ENCODE measurements around the gene ANK3.

ANK3 gene

DNA sequence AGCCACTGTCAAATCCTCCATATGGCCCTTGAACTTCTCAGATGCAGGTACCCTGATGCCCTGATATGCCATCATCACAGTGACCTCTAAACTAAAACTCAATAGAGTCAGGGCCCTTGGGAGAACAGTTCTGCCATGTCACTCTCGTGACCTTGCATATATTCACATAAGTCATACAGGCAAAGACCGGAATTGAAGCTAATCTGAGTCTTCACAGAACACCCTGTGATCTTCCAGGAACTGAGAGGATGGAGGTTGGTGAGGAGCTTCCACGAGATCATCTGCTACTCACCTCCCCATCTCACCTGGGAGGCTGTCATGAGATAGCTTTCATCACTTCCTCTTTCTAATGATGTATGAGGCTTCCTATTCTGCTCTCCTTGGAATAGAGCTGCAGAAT is 254.7 kb downstream of the ANK3 start:
- DNase-seq, result peak; percentile 15

DNA sequence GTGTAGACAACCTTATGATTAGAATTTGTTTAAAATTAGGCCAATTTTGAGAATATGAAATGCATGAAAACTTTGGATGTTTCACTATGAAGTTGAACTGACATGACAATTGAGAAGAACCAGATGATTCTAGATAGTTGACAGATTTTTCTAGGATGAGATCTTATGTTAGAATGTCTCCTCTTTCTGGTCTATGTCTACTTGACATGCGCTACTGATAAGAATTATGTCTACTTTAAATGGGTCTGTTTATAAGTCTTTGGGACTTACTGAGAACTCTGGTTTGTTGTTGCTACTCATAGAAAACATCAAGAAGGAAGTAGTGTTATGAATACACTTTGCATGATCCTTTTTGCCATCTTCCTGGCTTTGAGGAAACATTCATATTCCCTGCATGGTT is 255.1 kb downstream of the ANK3 start:
- no peak for DNase-seq

DNA sequence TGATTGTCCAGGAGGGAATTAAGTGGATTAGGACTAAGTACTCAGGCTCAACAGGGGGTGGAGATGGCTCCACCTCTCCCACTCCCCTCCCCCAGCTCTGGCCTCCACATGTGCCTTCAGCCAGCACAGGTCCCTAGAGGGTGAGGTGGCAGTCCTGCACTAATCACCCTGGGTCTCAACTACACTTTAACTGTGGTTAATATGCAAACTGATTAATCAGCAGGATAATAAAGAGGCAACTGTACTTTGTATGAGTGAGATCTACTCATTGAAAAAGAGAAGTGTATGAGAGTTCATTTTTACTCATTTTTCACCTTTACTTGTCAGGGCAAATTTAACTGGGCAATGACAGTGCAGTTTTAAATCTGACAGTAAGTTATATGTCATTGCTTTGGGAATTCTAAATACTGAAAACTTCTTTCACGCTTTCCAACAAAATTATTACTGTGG is 259.5 kb downstream of the ANK3 start:
- DNase-seq, result peak; percentile 6

DNA sequence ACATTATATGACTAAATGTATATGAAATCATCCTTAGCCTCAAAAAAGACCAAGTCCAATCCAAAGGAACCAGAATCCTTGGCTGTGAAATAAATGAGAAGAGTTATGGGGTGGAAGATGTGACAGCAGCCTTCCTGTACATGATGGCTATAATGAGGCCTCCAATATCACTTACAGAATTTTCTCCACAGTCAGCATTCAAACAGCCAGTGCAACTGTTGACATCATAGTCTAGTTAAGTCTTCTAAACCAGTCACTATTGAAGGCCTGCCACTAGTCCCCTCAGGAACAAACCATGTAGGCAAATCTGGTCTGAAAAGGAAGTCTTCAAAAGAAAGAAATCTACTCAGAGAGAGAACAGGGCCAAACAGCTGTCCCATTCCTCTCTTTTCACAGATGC is 263.8 kb downstream of the ANK3 start:
- no peak for DNase-seq

DNA sequence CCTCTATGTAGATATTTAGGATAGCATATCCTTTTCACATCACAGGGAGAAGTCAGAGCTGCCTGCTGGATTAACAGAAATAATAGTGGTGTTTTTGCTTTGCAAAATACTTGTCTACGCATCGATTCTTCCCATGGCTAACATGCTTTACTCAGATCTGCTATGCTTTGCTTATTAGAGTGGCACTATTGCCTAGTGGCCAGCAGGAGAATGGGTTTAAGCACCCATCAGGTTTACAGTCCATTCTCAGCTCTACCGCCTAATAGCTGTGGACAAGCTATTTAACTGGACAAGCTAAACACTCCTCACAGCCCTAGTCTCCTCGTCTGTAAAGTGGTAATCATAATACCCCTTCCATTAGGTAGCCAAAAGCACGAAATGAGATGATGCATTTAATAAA is 265.1 kb downstream of the ANK3 start:
- DNase-seq, result no peak

DNA sequence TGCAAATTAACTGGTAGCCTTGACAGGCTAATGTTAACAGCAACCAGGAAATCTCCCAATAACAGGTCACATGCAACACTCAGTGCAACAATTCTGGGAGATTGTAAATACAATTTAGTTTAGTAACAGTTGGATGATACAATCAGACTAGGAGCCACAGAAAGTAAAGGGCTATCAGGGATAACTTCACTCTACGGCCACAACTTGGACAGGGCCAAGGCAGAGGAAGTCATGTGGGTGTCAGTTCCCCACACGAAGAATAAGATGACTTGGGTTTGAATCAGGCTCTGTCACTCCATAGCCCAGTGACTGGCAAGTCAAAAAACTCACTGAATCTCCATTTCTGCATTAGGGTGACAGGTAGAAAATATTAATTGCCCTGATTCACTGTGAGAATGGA is 266.0 kb downstream of the ANK3 start:
- no peak for DNase-seq

DNA sequence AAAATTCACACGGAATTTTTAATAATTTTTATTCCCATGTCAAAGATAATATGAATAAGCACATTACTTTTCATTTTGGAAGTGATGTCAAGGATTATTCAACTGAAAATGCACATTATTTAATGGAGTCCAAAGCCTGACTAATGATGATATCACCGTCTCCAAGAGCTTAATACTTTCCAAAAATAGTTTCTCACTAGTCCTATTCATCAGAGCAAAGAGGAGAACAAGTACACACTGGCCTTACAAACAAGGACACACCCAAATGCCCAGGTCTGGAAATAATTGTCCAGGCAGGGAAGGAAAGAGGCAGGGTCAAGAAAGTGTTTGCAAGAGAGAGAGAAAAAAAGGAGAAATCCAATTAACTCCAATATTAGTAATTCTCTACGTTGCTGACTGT is 266.5 kb downstream of the ANK3 start:
- DNase-seq, result no peak

DNA sequence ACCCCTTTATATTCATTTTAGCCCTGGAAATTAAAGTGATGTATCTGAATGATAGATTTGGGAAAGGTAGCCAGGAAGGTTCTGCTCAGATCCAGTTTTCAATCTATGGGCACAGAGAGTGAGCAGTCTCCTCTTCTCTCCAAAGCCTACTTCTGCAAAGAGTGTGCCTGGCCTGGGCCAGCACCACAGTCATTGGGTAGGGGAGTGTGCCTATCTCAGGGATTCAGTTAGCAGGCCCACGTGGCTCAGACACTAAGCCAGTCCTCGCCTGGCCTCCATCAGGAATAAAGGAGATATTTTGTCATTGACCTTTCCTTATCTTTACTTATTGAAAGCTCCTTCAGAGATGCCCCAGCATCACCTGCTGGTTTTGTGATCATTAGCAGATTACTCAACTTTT is 267.5 kb downstream of the ANK3 start:
- no peak for DNase-seq

DNA sequence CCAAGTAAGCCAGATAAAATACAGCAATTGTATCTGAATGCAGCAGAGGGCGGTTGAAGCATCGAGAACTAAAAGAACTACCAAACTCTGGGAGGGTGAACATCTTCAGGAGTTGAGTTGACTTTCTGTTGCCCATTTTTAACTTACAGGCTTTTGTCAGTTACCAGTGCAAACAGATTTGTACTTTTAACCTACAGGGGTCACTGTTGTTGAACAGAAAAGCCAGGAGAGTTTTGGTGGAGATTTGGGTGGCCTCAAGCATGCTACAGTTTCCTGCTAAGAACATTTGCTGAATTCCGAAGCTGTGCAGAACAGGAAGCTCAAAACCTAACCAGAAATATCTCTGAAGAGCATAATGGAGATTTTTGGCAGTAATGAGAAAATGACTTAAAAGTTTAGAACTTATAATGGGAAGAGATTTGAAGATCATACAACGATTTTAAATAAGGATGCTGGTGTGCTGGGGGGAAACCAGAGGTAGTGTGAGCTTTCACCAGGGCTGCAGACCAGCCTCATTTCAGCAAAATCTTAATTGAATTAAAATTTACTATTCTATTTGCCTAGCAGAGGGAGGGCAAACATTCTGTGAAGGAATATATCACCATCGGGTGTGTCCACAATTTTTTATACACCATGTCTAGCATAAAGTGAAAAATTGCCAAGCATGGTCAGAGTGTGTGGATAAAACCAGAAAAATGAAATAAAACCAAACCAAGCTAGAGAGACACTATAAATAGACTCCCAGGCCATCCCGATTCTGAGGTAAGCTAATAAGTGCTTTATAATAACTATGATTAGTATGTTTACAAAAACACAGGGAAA is 274.7 kb downstream of the ANK3 start:
- peak; percentile 64 for DNase-seq

DNA sequence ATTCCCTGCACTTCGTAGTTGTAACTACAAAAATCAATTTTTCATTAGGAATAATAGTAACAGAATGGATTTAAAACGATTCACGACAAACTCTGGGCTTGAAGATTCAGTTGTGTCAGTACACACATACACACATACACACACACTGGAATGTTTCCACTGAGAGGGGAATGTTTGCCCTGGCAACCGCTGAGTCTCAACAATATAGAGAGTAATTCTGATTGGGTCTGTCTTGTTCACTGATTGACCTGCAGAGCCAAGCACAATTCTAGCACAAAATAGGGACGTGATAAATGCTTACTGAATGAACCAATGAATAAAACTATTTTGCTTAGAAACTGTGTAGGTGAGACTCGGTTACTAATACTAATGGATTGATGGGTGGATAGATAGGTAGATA is 278.9 kb downstream of the ANK3 start:
- DNase-seq, result no peak

DNA sequence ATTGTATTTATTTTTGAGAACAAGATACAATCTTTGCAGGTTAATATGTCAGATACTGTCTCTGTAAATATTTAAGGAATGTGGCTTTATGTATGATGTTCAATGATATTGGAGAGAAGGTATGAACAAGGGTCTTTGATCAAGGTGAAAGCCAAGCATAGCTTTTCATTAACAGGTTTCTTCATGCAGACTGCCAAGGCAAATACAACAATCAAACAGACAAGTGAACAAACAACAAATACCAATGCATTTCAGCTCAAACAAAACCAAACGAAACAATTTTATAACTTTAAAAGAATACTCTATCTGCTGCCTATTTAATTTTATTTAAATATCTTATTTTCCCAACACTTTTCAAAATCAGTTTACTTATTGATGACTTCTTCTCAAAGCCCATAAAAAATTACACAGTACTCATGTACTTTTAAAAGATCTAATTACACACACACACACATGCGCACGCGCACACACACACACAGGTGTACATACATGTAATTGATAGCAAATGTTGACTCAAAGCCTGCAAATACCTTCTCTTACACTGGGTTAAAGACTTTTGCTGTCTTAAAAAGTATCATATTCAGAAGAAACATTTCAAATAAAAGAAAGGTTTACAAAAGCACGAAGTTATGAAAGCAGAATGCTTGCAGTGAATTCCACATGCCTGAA is 282.2 kb downstream of the ANK3 start:
- DNase-seq, result no peak

DNA sequence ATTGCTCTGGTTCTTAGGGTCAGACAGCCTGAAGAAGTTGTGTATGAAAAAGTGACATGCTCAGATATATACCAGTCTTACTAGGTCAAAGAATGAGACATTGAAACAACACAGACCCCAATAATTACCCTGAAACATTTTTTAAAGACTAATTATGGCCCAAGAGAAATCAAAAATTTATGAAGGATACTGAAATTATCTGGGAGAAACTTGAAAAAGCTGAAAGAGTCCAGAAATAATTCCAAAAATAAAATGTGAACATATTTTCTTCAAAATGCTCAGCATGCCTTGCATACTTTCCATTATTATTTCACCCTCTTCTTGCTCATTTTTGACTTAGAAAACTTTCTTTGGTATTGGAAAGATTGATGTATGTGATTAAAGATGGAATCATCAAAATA is 284.4 kb downstream of the ANK3 start:
- DNase-seq, result no peak

DNA sequence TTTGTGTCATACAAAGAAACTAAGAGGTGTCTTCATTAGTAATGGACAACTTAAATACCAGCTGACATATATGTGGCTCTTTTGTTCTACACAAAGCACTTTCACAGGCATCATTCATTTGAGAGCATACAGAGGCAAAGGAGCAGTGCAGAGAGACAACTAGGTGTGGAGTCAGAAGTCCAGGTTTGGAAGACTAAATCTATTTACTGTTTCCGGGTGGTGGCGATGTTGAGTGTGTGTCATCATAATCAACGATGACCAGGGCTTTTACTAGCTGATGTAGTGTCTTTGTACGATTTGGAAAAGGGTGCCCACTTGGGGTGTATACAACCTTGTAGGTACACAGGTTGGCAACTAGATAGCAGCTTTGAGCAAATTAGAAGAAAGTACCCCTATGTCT is 287.9 kb downstream of the ANK3 start:
- DNase-seq, result no peak

DNA sequence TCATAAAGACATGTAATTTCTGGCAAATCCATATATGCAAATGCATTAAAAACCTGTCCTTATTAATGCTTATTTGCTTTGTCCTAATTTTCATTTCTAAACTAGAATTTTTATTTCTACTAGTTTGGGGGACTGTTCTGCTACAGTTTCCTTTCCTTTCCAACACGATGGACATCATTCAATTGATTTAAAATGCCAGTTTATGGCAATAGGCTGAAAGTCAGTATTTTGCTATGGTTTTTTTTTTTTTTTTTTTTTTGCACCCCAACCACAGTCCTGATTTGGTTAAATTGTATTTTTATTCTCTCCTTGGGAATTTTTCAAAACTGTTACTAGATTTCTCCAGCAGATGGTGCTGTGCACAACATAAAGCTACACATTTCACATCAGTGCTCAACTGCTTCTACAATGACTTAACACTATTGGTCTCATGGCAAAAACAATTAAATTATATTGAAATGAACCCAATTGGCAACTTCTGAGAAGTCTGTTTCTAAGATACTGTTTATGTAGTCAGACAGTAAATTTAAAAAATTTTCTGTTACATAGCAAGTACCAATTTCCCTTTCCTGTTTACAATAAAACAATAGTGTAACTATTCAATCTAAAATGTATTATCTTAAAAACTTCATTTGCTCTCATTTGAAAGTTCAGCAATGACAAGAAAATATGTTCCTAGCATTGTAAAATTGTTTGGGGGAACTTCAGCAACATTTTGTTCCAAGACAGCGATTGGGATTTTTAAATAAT is 289.5 kb downstream of the ANK3 start:
- DNase-seq, result peak; percentile 49

DNA sequence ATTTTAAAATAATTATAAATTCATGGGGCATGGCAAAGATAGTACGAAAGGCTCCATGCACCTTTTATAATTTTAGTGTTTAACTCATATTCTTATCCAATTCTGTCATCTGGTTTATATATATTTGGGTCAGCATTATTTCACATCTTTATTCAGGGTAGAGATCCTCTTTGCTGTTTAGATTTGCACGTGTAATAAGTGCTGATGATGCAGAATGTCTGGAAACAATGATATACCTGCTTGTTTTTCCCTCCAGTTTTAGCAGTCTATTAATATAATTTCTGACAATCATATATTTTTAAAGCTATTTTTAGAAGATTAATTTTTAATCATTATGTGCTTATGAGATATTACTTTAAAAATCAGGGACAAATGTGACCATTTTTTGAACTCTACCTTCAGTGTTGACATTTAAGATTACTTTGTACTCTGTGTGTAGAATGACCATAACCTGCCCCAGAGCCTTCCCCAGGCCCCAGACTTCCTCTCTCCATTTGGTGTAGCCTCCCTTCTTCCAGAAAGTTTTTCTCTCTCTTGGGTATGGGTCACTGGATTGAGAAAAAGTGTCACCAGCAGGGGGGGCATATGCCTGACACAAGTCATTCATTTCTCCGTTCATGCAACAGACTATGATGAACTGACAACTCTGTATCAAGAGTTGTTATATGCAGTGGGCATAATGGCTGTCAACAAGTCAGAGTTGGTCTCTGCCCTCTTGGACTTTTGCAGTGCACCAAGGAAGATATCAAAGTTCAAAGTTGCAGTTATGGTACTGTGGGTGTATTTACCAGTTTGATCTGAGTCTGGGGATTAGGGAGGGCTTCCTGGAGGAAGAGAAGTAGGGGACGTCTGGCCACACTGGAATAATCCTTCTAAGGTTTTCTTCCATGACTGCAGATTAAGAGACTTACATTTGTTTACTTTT is 290.7 kb downstream of the ANK3 start:
- DNase-seq, result peak; percentile 25

DNA sequence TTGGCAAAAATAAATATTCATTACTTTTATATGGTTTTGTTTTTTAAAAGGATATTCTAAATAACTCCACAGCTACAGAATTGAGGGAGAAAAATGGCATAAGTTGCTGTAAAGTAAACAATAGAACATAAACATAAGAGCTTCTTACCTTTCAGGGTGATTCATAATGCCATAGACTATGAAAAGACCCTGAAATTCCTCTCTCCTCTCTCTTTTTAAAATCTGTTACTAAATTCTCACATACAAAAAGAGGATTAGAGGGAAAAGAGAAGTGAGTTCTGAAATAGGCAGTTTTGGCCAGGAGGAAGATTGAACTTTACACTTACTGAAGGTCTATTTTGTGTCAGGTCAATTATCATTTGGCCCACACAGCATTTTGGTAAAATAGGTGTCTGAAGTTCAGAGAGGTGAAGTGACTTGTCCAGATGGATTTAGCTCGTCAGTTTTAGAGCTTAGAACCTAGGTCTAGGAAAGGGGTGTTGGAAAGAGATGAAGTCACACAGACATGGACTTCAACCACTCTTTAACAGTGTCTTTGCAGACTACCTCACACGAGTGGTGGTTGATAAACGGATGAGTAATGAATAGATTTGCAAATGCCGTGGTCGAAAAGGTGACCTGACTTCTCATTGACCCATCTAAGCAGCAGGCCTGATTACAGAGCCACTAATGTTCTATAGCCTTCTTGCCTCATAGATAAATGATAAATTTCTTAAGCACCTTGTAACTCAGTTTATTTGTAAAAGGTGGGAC is 292.7 kb downstream of the ANK3 start:
- DNase-seq, result no peak

DNA sequence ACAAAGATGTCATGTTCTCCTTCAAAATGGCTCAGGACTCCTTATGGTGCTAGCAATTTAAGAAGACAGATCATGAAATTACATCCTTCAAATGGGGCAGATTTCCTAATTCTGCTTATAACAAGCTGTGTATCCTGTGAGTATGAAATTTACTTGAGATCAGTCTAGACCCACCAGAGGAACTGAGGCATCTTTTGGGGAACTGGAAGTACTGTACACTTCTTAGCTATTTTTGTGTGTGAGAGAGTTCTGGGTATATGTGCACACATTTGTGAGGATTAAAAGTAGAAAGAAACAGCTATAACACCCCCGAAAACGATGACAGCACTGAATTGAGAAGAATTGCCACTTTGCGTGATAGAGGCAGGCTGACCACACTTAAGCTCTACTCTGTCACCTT is 296.4 kb downstream of the ANK3 start:
- no peak for DNase-seq

DNA sequence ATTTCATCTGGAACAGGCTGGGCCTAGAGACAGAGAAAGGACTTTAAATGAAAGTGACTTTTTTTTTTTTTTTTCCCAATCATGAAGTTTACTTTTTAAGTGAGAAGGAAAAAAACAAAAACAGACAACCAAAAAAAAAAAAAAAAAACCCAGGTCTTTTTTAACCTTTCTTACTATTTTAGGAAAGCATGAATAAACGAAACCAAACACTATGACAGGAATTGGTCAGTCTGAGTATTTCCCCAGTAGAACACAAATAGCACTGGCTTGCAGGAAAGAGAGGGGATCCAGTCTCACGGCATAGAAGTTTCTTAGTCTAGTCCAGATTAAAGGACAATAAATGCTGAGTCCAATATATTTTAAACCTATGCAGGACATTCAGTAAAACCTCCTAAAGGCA is 302.8 kb downstream of the ANK3 start:
- DNase-seq, result no peak

DNA sequence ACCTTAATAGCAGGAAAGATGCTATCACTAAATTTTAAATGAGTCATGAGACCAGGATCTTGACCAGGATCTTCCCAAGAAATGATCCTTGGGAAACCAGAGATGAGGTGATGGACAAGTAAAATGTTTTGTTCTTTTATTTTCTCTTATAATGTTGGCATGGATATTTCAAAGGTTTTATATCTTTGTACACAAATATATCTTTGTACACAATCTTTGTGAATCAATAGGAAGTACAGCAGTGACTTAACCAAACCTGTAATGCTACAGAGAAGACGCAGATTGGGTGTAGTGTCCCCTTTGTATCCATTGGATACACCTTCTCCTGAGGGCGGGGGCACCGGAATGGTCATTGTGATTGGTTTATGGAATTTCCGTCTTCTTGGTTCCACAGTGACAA is 303.3 kb downstream of the ANK3 start:
- no peak for DNase-seq

DNA sequence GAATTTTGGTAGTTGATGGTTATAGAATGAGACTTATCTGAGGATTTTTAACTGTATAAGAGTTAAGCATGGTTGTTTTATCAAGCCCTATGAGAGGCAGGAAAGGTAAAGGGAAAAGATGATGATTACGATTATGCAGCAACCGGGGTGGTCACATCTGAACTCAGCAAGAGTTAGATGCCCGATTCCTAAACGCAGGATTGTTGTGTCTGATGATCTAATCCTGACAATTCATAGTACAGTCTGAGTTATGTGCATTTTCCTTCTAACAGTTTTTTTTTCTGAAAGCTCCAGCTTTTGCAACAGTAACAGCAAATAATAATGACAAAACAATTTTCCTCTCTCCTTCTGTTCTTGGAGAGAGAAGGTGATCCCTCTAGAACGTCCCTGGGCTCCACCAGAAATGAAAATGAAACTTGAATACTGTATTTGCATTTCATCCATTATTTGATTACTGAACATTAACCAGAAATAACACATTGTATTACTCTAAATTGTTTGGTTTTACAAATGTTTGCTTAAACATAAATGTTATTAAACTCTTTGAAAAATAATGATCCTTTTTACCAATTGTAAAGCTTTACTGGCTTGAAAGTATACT is 306.8 kb downstream of the ANK3 start:
- DNase-seq, result no peak

DNA sequence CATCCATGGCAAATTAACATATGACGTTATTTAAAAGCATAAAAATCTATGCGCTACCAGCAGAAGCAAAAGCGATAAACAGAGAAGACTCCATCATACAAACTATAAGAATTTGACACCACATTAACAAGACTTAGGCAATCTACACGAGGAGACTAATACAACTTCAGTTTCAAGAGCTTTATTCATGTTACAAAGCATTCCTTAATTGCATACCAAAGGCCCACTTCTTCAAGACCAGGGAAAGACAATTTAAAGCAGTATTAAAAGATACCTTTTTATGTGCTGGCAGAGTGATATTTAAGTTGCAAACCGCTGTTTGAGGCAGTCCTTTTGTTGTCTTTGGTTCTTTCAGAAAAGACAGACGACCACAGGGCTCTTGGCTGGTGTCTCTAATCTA is 307.3 kb downstream of the ANK3 start:
- no peak for DNase-seq

Data from activated CD4-positive, alpha-beta T cell treated with anti-CD3 and anti-CD28 coated beads, Interleukin-10, Interleukin-2, amounts not matched to agents 100 ng/mL and 50 ng/mL, durations not matched to agents 16 hours and 8 hours (primary cell).